Activated T-cell treated with anti-CD3 and anti-CD28 coated beads, Interleukin-2, amount 50 U/mL, for 72 hours (primary cell): Measurements from ENCODE around the gene SCD5. TPM values are rescaled to one million over a fixed set of nuclear protein-coding genes. Genes with fewer than 3 reads are reported as not detected.

Experiments used
- ATAC-seq, 2 donors: fragments of 150-1000 bp; cut with Tn5 transposase; replicated peaks in 1 of 2; 2 replicates each; pipeline ENCODE4 v1.10.0; 2021; ENCODE audit warnings: moderate library complexity in 2 of 2, mild to moderate bottlenecking in 1 of 2
- DNase-seq, 2 donors: peaks; one replicate each; pipeline ENCODE4 v3.0.0; 2021 to 2022; ENCODE audit warnings: mixed read lengths in 1 of 2
- H3K27ac Mint-ChIP-seq: one replicate; pipeline ENCODE4 v1.8.0; 2022; ENCODE audit warnings: mild to moderate bottlenecking, moderate library complexity, mixed read lengths
- H3K27me3 Mint-ChIP-seq: one replicate; pipeline ENCODE4 v1.8.0; 2022; ENCODE audit warnings: low read depth, mixed read lengths
- H3K36me3 Mint-ChIP-seq, 2 donors: one replicate each; pipeline ENCODE4 v1.8.0; 2022; ENCODE audit warnings: mixed read lengths in 2 of 2, mild to moderate bottlenecking in 1 of 2; ENCODE audit not compliant: insufficient read depth in 2 of 2
- H3K4me1 Mint-ChIP-seq: one replicate; pipeline ENCODE4 v1.8.0; 2022; ENCODE audit warnings: low read depth, mixed read lengths
- H3K4me3 Mint-ChIP-seq, 2 donors: one replicate each; pipeline ENCODE4 v1.8.0; 2022; ENCODE audit warnings: mild to moderate bottlenecking in 2 of 2, mixed read lengths in 2 of 2, moderate library complexity in 2 of 2
- H3K9me3 Mint-ChIP-seq, 2 donors: one replicate each; pipeline ENCODE4 v1.8.0; 2022; ENCODE audit warnings: mixed read lengths in 2 of 2
- total RNA-seq, 2 donors: library from RNA; stranded (reverse); gene quantifications; one replicate each; pipeline ENCODE4 v1.2.3, GENCODE V29; 2022

SCD5 gene
- total RNA-seq, 2 donors from 2014 or later, result 1.5 to 1.6 TPM

DNA sequence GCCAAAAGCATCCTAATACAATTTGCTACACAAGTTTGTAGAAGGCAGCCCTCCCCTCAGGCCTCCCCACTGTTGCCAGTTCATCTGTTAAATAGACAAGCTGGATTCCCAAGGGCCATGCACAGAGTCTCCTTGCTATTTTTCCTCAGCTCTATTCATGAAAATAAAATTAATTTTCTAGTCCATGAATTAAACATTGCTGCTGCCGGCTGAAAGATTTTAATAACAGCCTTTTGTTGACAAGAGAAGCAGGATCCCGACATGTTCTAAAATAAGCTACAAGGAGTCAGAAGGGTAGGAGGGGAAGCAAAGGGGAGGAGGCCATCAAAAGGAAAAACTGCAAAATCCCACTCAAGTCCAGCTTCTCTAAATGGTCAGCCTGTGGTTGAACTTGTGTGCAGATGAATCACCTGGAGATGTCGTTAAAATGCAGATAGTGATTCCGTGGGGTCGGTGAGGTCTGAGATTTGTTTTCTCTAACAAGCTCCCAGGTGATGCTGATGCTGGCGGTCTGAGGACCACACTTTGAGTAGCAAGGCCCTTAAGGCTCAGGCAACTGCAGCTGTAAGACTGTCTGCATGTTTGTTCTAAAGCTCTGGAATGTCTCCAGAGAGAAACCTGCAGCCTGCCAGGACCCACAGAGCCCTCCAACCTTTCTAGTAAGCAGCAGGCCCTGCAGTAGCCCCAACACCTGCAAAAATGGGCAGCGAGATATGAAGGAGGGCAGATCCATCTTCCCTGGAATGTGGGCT is 9.4 kb downstream of the SCD5 start:
- Mint-ChIP-seq H3K36me3 (no peaks in the 10 kb centered on the region), H3K27ac (no peak overlapping the region)
- ATAC-seq, result no peak

GRCh38 chr4:82787342-82787741 is 11.3 kb downstream of the SCD5 start:
- Mint-ChIP-seq H3K27ac (no peak overlapping the region), H3K4me1 (no peaks in the 10 kb centered on the region), H3K4me3 (no peak overlapping the region), H3K27me3 (peaks cover 5% of the 10 kb centered on the region), H3K36me3 (no peaks in the 10 kb centered on the region), H3K9me3 (no peaks in the 10 kb centered on the region)
- ATAC-seq (no peak), DNase-seq (no peak)

More for the DNA sequence above, 9.4 kb downstream of the SCD5 start:
- H3K4me3 Mint-ChIP-seq, result no peak overlapping the region
- H3K27me3 Mint-ChIP-seq, result peaks cover 5% of the 10 kb centered on the region
- no peak for DNase-seq
- H3K9me3 Mint-ChIP-seq, result no peaks in the 10 kb centered on the region
- no peaks in the 10 kb centered on the region for H3K4me1 Mint-ChIP-seq

- Mint-ChIP-seq H3K4me1 (no peaks in the 10 kb centered on the region), H3K9me3 (no peaks in the 10 kb centered on the region), H3K27me3 (peaks cover 5% of the 10 kb centered on the region), H3K36me3 (no peaks in the 10 kb centered on the region), H3K4me3 (no peak overlapping the region), H3K27ac (no peak overlapping the region)
- ATAC-seq (no peak), DNase-seq (no peak)
Measured at GRCh38 chr4:82786828-82787227, 11.8 kb downstream of the SCD5 start.

DNA sequence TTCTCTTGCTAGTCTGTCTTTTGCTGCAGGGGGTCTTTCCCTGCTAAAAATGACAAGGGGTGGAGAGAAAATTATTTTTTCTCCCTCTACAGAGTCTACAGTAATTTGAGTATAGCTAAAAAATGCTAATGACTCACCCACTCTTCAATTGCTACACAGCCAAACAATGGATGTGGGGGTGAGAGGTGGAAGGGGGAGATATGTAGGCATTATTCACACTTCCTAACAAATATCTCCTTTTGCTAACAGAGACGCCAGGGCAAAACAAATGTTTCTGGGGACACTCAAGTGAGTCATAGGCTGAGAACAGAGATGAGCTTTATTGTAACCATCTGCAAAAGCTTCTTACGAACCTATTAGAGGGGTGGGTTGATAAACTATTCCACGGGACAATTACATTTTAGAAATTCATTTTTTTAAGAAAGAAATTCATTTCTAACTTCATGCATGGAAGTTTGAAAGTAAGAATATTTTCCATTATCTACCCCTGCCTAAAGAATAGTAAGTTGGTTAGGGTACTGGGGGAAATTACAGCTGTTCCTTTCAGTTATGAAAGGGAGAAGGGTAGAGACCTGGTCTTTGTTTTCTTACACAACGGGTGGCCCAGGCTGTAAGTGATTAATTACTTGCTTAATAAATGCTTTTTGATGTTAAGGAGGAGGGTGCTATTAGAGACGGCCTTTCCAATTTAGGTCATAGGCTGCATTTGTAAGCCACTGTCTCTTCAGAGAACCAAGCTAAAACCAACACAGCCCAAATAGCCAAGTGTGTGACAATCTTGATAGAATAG is 12.8 kb downstream of the SCD5 start:
- H3K4me3 Mint-ChIP-seq, result no peak overlapping the region
- no peaks in the 10 kb centered on the region for H3K27me3 Mint-ChIP-seq
- no peak for ATAC-seq
- H3K27ac Mint-ChIP-seq, result no peak overlapping the region
- H3K36me3 Mint-ChIP-seq, result no peaks in the 10 kb centered on the region
- no peaks in the 10 kb centered on the region for H3K4me1 Mint-ChIP-seq
- DNase-seq, result no peak
- no peaks in the 10 kb centered on the region for H3K9me3 Mint-ChIP-seq

DNA sequence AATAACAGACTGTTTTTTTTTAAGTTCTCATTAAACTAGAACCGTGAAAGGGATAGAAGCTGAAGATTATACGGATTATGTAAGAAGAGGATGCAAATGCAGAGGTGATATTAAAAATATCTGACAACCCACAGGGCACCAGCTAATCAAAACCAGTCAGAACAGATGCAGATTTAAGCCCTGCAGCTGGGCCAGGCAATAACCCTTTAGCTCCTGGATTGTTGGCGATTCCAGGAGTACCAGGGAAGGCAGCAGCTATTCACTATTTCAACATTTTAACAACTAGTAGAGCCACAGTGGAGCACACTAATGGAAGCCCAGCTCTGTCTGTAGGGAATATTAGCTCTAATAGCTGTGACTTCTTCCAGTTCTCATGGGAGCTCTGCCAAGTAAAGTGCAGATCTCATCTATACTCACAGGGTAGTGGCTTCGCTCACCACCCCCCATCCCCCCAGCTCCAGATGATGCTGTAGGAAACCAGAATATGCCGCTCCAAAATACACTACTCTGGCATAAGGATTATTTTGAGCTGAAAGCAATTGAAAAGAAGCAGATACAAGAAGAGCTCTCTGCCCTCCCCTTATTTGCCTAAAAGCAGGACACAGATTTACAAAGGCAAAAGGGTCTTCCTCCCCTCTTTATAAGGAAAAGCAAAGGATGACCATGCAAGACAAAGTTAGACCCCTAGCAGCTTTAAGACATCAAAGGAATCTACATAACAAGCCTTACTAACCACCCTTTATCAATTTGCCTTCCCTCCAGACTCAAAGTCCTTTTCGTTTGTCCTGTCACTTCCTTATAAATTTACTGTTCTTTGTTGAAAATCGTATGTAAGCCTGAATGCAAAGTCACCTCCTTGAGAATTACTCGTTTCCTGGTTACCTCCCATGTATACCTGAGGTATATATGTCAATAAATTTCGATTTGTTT is 13.7 kb downstream of the SCD5 start:
- DNase-seq (no peak), ATAC-seq (no peak)
- Mint-ChIP-seq H3K36me3 (no peaks in the 10 kb centered on the region), H3K4me1 (no peaks in the 10 kb centered on the region), H3K27me3 (no peaks in the 10 kb centered on the region), H3K9me3 (no peaks in the 10 kb centered on the region), H3K4me3 (no peak overlapping the region), H3K27ac (no peak overlapping the region)

- Mint-ChIP-seq H3K4me1 (no peaks in the 10 kb centered on the region), H3K36me3 (no peaks in the 10 kb centered on the region), H3K4me3 (no peak overlapping the region), H3K27me3 (no peaks in the 10 kb centered on the region), H3K27ac (no peak overlapping the region), H3K9me3 (no peaks in the 10 kb centered on the region)
- ATAC-seq (no peak), DNase-seq (no peak)
Measured at GRCh38 chr4:82782626-82783345, 15.8 kb downstream of the SCD5 start.

GRCh38 chr4:82780752-82781231 is 17.8 kb downstream of the SCD5 start:
- Mint-ChIP-seq H3K4me1 (no peaks in the 10 kb centered on the region), H3K27ac (no peak overlapping the region), H3K4me3 (no peak overlapping the region), H3K9me3 (no peaks in the 10 kb centered on the region), H3K27me3 (no peaks in the 10 kb centered on the region), H3K36me3 (no peaks in the 10 kb centered on the region)
- ATAC-seq, result no peak
- DNase-seq, result no peak

- DNase-seq (no peak), ATAC-seq (no peak)
- Mint-ChIP-seq H3K9me3 (no peaks in the 10 kb centered on the region), H3K36me3 (no peaks in the 10 kb centered on the region), H3K4me3 (no peak overlapping the region), H3K27me3 (no peaks in the 10 kb centered on the region), H3K4me1 (no peaks in the 10 kb centered on the region), H3K27ac (no peak overlapping the region)
Measured at GRCh38 chr4:82780170-82780751, 18.3 kb downstream of the SCD5 start.

DNA sequence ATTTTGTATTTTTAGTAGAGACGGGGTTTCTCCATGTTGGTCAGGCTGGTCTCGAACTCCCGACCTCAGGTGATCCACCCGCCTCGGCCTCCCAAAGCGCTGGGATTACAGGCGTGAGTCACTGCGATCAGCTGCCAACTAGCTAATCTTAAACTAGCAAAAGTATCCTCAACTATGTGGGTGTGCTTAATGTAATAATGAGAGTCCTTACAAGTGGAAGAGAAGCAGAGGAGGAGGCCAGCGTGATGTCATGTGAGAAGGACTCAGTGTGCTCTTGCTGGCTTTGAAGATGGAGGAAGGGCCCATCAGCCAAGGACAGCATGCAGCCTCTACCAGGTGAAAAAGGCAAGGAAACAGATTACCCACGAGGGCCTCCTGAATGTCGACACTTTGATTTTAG is 19.6 kb downstream of the SCD5 start:
- Mint-ChIP-seq H3K36me3 (no peaks in the 10 kb centered on the region), H3K4me3 (no peak overlapping the region), H3K4me1 (no peaks in the 10 kb centered on the region), H3K27me3 (no peaks in the 10 kb centered on the region), H3K9me3 (no peaks in the 10 kb centered on the region), H3K27ac (no peak overlapping the region)
- ATAC-seq (no peak), DNase-seq (no peak)

DNA sequence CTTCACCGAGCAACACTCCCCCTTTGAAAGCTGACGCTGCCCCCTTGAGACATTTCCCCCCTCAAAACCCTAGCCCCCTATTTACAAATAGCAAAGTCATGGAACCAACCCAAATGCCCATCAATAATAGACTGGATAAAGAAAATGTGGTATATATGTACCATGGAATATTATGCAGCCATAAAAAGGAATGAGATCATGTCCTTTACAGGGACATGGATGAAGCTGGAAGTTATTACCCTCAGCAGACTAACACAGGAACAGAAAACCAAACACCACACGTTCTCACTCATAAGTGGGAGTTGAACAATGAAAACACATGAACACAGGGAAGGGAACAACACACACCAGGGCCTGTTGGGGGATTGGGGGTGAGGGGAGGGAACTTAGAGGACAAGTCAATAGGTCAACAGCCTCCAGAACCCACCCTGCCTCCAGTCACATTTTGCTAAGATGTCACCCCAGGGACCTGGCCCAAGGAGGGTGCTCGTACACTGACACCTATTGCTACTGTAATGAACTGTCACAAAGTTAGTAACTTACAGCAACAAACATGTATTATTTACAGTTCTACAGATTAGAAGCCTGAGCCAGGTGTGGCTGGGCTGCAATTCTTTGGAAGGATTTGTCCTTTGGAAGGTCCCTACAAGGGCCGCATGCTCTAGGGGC is 20.6 kb downstream of the SCD5 start:
- DNase-seq (no peak), ATAC-seq (no peak)
- Mint-ChIP-seq H3K9me3 (no peaks in the 10 kb centered on the region), H3K4me3 (no peak overlapping the region), H3K27me3 (peaks cover 5% of the 10 kb centered on the region), H3K27ac (no peak overlapping the region), H3K4me1 (no peaks in the 10 kb centered on the region), H3K36me3 (no peaks in the 10 kb centered on the region)

DNA sequence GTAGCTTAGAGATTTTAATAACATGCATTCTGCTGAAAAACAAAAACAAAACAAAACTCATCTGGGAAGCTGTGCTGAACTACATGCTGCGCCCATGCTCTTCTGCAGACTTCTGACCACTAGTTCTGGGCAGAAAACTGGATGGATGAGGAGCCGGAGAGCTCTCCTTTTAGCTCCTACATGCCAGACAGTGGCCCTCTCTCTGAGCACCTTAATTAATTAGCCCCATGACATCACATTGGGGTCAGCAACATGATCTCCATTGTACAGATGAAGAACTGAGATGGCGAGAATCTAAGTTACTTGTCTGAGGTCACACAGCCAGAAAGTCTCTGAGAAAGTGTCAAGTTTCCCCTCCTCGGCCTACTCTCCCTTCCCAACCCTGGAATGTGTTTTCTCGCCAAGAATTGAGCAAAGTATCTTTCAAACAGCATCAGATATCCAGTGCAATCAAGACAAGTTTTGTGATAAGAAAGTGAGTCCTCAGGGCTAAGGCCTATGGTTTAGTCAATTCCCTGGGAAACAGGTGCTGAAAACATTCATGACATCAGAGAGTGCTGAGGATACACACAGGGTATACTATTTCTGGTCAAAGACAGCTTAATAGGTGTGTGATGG is 21.6 kb downstream of the SCD5 start:
- H3K36me3 Mint-ChIP-seq, result no peaks in the 10 kb centered on the region

More for the DNA sequence above, 21.6 kb downstream of the SCD5 start:
- no peak for ATAC-seq
- no peak for DNase-seq
- Mint-ChIP-seq H3K27me3 (peaks cover 7% of the 10 kb centered on the region), H3K4me1 (no peaks in the 10 kb centered on the region), H3K9me3 (no peaks in the 10 kb centered on the region), H3K27ac (no peak overlapping the region), H3K4me3 (no peak overlapping the region)
